PFSK-1 (cell line): Measurements from ENCODE around the gene NOD2.

Experiments
- FOXP2 ChIP-seq: optimal IDR thresholded peaks from 2 replicates; pipeline ENCODE3; 2011; ENCODE audit warnings: borderline replicate concordance, control low read depth, inconsistent platforms; ENCODE audit not compliant: insufficient read depth; ENCODE audit errors: extremely low read length, extremely low read depth
- POLR2AphosphoS5 ChIP-seq: IDR thresholded peaks from 2 replicates; pipeline ENCODE4 v1.6.1; 2012; ENCODE audit warnings: low read depth, mild to moderate bottlenecking, control low read depth, low read length, moderate library complexity
- SIN3A ChIP-seq: IDR thresholded peaks from 2 replicates; pipeline ENCODE4 v1.6.1; 2012; ENCODE audit warnings: mild to moderate bottlenecking, low read length, moderate library complexity, borderline replicate concordance; ENCODE audit not compliant: insufficient read depth
- TAF1 ChIP-seq: IDR thresholded peaks from 2 replicates; pipeline ENCODE4 v1.6.1; 2012; ENCODE audit warnings: low read length, control low read depth, borderline replicate concordance; ENCODE audit not compliant: insufficient read depth
- TF ChIP-seq, protein P1 (sequence below), 2 experiments: IDR thresholded peaks; 2 replicates each; pipeline versions ENCODE4 v1.6.1 to v1.8.0; 2011 to 2012; ENCODE audit warnings: low read depth in 2 of 2, low read length in 2 of 2, control low read depth in 1 of 2, inconsistent platforms in 1 of 2, mild to moderate bottlenecking in 1 of 2, moderate library complexity in 1 of 2; ENCODE audit not compliant: insufficient read depth in 1 of 2

Gene NOD2

DNA sequence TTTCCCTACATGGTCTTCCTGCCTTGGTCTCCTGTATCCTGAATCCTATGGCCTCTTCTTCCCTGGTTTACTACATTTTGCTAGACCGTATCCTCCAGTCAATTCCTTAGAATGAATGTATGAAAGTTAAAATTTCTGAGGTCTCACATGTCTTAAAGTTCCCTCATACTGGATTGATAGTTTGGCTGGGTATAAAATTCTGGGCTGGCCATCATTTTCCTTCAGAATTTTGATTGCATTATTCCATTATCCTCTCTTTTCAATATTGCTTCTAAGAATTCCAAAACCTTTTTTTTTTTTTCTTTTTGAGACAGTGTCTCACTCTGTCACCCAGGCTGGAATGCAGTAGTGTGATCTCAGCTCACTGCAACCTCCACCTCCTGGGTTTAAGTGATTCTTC is 10.8 kb downstream of the NOD2 start:
- TF ChIP-seq FOXP2 (no peak), POLR2AphosphoS5 (no peak), TAF1 (no peak), SIN3A (no peak)
- TF ChIP-seq, protein P1, sequence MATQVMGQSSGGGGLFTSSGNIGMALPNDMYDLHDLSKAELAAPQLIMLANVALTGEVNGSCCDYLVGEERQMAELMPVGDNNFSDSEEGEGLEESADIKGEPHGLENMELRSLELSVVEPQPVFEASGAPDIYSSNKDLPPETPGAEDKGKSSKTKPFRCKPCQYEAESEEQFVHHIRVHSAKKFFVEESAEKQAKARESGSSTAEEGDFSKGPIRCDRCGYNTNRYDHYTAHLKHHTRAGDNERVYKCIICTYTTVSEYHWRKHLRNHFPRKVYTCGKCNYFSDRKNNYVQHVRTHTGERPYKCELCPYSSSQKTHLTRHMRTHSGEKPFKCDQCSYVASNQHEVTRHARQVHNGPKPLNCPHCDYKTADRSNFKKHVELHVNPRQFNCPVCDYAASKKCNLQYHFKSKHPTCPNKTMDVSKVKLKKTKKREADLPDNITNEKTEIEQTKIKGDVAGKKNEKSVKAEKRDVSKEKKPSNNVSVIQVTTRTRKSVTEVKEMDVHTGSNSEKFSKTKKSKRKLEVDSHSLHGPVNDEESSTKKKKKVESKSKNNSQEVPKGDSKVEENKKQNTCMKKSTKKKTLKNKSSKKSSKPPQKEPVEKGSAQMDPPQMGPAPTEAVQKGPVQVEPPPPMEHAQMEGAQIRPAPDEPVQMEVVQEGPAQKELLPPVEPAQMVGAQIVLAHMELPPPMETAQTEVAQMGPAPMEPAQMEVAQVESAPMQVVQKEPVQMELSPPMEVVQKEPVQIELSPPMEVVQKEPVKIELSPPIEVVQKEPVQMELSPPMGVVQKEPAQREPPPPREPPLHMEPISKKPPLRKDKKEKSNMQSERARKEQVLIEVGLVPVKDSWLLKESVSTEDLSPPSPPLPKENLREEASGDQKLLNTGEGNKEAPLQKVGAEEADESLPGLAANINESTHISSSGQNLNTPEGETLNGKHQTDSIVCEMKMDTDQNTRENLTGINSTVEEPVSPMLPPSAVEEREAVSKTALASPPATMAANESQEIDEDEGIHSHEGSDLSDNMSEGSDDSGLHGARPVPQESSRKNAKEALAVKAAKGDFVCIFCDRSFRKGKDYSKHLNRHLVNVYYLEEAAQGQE (IDR thresholded peaks at IDR 0.05; ENCODE audit: insufficient read depth in 1 of 2, low read depth in 2 of 2, low read length in 2 of 2): no peak

- TF ChIP-seq, protein P1 (IDR thresholded peaks at IDR 0.05; ENCODE audit: insufficient read depth in 1 of 2, low read depth in 2 of 2, low read length in 2 of 2): no peak
- TF ChIP-seq FOXP2: no peak
- TF ChIP-seq SIN3A: no peak
Measured at GRCh38 chr16:50705436-50706110, 12.2 kb downstream of the NOD2 start.

DNA sequence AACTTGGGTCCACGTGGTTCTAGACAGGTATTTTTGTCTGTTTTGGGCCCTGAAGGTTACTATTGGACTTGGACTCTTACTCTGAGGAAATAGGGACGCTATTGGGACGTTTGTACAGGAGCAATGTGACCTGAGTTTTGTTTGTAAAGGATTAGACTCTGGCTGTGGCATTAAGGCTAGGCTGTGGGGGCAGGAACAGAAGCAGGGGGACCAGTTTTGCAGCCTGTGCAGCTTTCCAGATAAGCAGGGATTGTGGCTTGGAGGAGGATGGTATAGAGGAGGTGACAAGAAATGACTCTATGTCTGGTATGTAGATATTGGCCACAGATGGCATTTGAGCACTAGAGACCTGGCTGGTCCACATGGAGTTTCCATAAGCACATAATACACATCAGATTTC is 12.8 kb downstream of the NOD2 start:
- TF ChIP-seq FOXP2 (no peak), TAF1 (no peak), POLR2AphosphoS5 (no peak), SIN3A (no peak)
- TF ChIP-seq, protein P1 (IDR thresholded peaks at IDR 0.05; ENCODE audit: insufficient read depth in 1 of 2, low read depth in 2 of 2, low read length in 2 of 2): no peak

GRCh38 chr16:50708373-50709060 is 15.1 kb downstream of the NOD2 start:
- TF ChIP-seq FOXP2 (no peak), TAF1 (no peak), SIN3A (no peak), POLR2AphosphoS5 (no peak)
- TF ChIP-seq, protein P1 (IDR thresholded peaks at IDR 0.05; ENCODE audit: insufficient read depth in 1 of 2, low read depth in 2 of 2, low read length in 2 of 2): no peak
